Measurements from ENCODE around the gene MGAT3. TPM values are rescaled to one million over a fixed set of nuclear protein-coding genes. Genes with fewer than 3 reads are reported as not detected.

MGAT3 gene
- total RNA-seq, 1 donor, result not detected

DNA sequence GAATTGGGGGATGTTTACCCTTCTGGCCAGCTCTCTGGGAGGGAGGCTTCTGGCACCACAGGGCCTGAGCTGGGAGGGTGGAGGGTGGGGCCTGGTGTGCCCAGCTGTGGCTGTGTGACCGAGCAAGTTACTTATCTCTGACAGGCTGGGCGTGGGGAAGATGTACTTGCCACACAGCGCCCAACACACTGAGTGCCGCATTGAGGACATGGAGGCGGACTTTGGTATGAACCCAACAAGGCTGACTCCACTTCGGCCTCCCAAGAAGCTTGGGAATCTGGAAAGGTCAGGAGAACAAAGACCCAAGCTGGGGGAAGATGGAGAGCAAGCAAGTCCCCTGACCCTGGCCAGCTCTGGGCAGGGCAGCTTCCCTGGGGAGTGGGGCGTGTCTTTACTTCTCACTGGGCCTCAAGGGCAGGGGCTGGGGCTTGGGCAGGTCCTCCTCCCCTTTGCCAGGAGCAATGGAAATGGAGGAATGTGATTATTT lies 2.4 kb upstream of the MGAT3 start:
- Histone ChIP-seq H3K36me3 (ENCODE audit: insufficient read depth, low read length) (no peaks in the 10 kb centered on the region), H3K79me2 (ENCODE audit: insufficient read depth, low read length) (no peaks in the 10 kb centered on the region), H3K9me3 (ENCODE audit: low read depth, low read length) (no peaks in the 10 kb centered on the region), H4K20me1 (ENCODE audit: insufficient read depth, low read length) (no peaks in the 10 kb centered on the region), H3K4me3 (ENCODE audit: insufficient read depth, low read length) (no peak overlapping the region), H3K4me2 (ENCODE audit: insufficient read depth, low read length) (no peak overlapping the region), H3K27me3 (ENCODE audit: insufficient read depth, low read length) (peaks cover 40% of the 10 kb centered on the region), H3K27ac (ENCODE audit: low read depth, low read length) (no peak overlapping the region), H2AFZ (ENCODE audit: low read length) (no peak overlapping the region), H3K4me1 (ENCODE audit: insufficient read depth, low read length) (no peaks in the 10 kb centered on the region)
- no peak for DNase-seq (ENCODE audit: insufficient read length, low spot score, missing footprints)
- TF ChIP-seq CTCF (IDR thresholded peaks at IDR 0.05; ENCODE audit: extremely low read depth, low read depth, low read length), result no peak

- Histone ChIP-seq H3K4me1 (ENCODE audit: insufficient read depth, low read length) (no peaks in the 10 kb centered on the region), H4K20me1 (ENCODE audit: insufficient read depth, low read length) (no peaks in the 10 kb centered on the region), H3K4me2 (ENCODE audit: insufficient read depth, low read length) (no peak overlapping the region), H3K27me3 (ENCODE audit: insufficient read depth, low read length) (peaks cover 45% of the 10 kb centered on the region), H2AFZ (ENCODE audit: low read length) (no peak overlapping the region), H3K27ac (ENCODE audit: low read depth, low read length) (no peak overlapping the region), H3K79me2 (ENCODE audit: insufficient read depth, low read length) (no peaks in the 10 kb centered on the region), H3K9me3 (ENCODE audit: low read depth, low read length) (no peaks in the 10 kb centered on the region), H3K4me3 (ENCODE audit: insufficient read depth, low read length) (no peak overlapping the region), H3K36me3 (ENCODE audit: insufficient read depth, low read length) (no peaks in the 10 kb centered on the region)
- no peak for TF ChIP-seq CTCF (IDR thresholded peaks at IDR 0.05; ENCODE audit: extremely low read depth, low read depth, low read length)
- peak; percentile 94 for DNase-seq (ENCODE audit: insufficient read length, low spot score, missing footprints)
Observed at GRCh38 chr22:39457198-39457555, 365 bp downstream of the MGAT3 start.

DNA sequence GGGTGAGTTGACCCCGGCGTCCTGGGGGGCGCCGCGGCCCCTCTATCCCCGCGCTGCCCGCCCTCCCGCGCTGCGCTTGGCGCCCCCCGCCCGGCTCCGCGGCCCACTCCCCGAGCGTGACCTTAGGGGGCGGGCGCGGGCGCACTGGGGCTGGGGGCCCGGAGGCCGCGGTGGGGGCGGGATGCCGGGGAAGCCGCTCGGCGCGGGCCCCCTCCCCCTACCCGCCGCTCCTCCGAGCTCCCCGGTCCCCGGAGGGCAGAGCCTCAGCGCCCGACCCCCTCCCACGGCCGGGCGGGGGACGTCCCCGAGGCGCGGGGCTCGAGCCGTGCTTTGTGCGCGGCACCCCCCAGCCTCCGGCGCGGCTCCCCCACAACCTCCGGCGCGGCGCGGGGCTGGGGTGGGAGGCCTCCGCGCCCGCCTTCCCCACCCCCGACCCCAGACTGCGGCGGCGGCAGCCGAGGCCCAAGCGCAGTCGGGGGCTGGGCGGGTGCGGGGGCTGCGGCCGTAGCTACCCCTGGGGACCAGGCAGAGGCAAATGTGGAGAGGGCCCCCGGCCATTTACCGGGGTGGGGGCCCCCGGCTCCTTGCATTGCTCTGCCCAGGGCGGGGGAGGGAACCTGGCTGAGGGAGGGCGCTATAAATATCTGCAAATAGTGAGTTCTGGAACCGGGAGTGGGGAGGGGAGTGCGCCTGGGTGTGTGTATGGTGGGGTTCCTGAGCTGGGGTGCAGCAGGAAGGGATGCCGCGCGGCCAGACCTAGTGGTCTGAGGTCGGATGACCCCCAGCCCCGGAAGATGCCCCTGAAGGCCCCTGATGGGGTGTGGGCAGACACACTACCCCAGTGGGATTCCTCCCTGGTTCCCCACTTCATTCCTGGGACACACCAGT lies 988 bp downstream of the MGAT3 start:
- H2AFZ ChIP-seq (ENCODE audit: low read length), result no peak overlapping the region

More for the DNA sequence above, 988 bp downstream of the MGAT3 start:
- H3K27ac ChIP-seq (ENCODE audit: low read depth, low read length), result no peak overlapping the region
- no peaks in the 10 kb centered on the region for H3K79me2 ChIP-seq (ENCODE audit: insufficient read depth, low read length)
- TF ChIP-seq CTCF (IDR thresholded peaks at IDR 0.05; ENCODE audit: extremely low read depth, low read depth, low read length), result no peak
- no peak for DNase-seq (ENCODE audit: insufficient read length, low spot score, missing footprints)
- H3K27me3 ChIP-seq (ENCODE audit: insufficient read depth, low read length), result peaks cover 45% of the 10 kb centered on the region
- no peaks in the 10 kb centered on the region for H3K4me1 ChIP-seq (ENCODE audit: insufficient read depth, low read length)
- no peaks in the 10 kb centered on the region for H3K9me3 ChIP-seq (ENCODE audit: low read depth, low read length)
- H4K20me1 ChIP-seq (ENCODE audit: insufficient read depth, low read length), result no peaks in the 10 kb centered on the region
- no peak overlapping the region for H3K4me3 ChIP-seq (ENCODE audit: insufficient read depth, low read length)
- no peaks in the 10 kb centered on the region for H3K36me3 ChIP-seq (ENCODE audit: insufficient read depth, low read length)
- H3K4me2 ChIP-seq (ENCODE audit: insufficient read depth, low read length), result no peak overlapping the region

Measured in osteoblast (primary cell).